Naive thymus-derived CD4-positive, alpha-beta T cell (primary cell): ENCODE measurements around the gene VAV2. TPM values are rescaled to one million over a fixed set of nuclear protein-coding genes. Genes with fewer than 3 reads are reported as not detected.

Source experiments
- ATAC-seq: fragments of 150-1000 bp; cut with Tn5 transposase; 2 replicates; pipeline ENCODE4 v1.10.0; 2021; ENCODE audit warnings: mild to moderate bottlenecking, moderate library complexity
- CTCF ChIA-PET: fragments of 350-600 bp; sonication (Branson Sonifier 250); formaldehyde crosslinking; loops from one replicate; lab custom pipeline; 2021; ENCODE audit warnings: antibody characterized with exemption; lab: Charles Lee
- POLR2A ChIA-PET: fragments of 350-600 bp; sonication (Branson Sonifier 250); formaldehyde crosslinking; loops from one replicate; lab custom pipeline; 2021; ENCODE audit warnings: antibody characterized with exemption, inconsistent platforms; lab: Charles Lee
- DNase-seq, 9 donors: peaks; one replicate each; pipeline versions ENCODE4 v3.0.0 to v3.0.0-alpha.2; 2020 to 2022; ENCODE audit warnings: mixed read lengths in 1 of 9
- H3K27ac ChIP-seq: one replicate; pipeline ENCODE4 v1.7.0; 2013; ENCODE audit warnings: mild to moderate bottlenecking, low read depth, low read length, moderate library complexity
- H3K27me3 ChIP-seq, 2 donors: one replicate each; pipeline ENCODE4 v1.7.0; 2013; ENCODE audit warnings: low read length in 2 of 2, mild to moderate bottlenecking in 2 of 2, moderate library complexity in 2 of 2; ENCODE audit not compliant: control insufficient read depth in 2 of 2, insufficient read depth in 2 of 2
- H3K36me3 ChIP-seq, 3 experiments: 1 replicate in 2 of 3; 2 replicates in 1 of 3; pipeline ENCODE4 v1.7.0; 2013; ENCODE audit warnings: low read length in 3 of 3, mild to moderate bottlenecking in 3 of 3, moderate library complexity in 1 of 3; ENCODE audit not compliant: insufficient read depth in 3 of 3, control insufficient read depth in 2 of 3
- H3K4me1 ChIP-seq, 2 donors: one replicate each; pipeline ENCODE4 v1.7.0; 2013; ENCODE audit warnings: low read length in 2 of 2, mild to moderate bottlenecking in 2 of 2, moderate library complexity in 1 of 2; ENCODE audit not compliant: control insufficient read depth in 2 of 2, insufficient read depth in 2 of 2
- H3K4me3 ChIP-seq: 2 replicates; pipeline ENCODE4 v1.7.0; 2013; ENCODE audit warnings: mild to moderate bottlenecking, low read length
- H3K9me3 ChIP-seq, 3 experiments: 1 replicate in 2 of 3; 2 replicates in 1 of 3; pipeline ENCODE4 v1.7.0; 2013; ENCODE audit warnings: low read length in 3 of 3; ENCODE audit not compliant: control insufficient read depth in 2 of 3
- H3K27ac Mint-ChIP-seq, 9 donors: one replicate each; pipeline ENCODE4 v1.8.0; 2020 to 2022; ENCODE audit warnings: mixed read lengths in 9 of 9, mild to moderate bottlenecking in 8 of 9, moderate library complexity in 5 of 9, inconsistent platforms in 2 of 9
- H3K27me3 Mint-ChIP-seq, 5 donors: one replicate each; pipeline ENCODE4 v1.8.0; 2021 to 2022; ENCODE audit warnings: mixed read lengths in 5 of 5, mild to moderate bottlenecking in 1 of 5
- H3K36me3 Mint-ChIP-seq, 5 donors: one replicate each; pipeline ENCODE4 v1.8.0; 2020 to 2022; ENCODE audit warnings: mixed read lengths in 5 of 5, mild to moderate bottlenecking in 3 of 5, inconsistent platforms in 1 of 5
- H3K4me1 Mint-ChIP-seq, 7 donors: one replicate each; pipeline ENCODE4 v1.8.0; 2020 to 2022; ENCODE audit warnings: mixed read lengths in 7 of 7, mild to moderate bottlenecking in 3 of 7, inconsistent platforms in 1 of 7
- H3K4me3 Mint-ChIP-seq, 10 donors: one replicate each; pipeline ENCODE4 v1.8.0; 2020 to 2022; ENCODE audit warnings: mild to moderate bottlenecking in 10 of 10, mixed read lengths in 10 of 10, moderate library complexity in 6 of 10, inconsistent platforms in 2 of 10
- H3K9me3 Mint-ChIP-seq, 11 donors: one replicate each; pipeline ENCODE4 v1.8.0; 2020 to 2022; ENCODE audit warnings: mixed read lengths in 11 of 11, mild to moderate bottlenecking in 4 of 11, inconsistent platforms in 1 of 11, moderate library complexity in 1 of 11
- intact Hi-C, 2 donors: fragments of 100-400 bp; cut with micrococcal nuclease; formaldehyde crosslinking; loops; one replicate each; pipeline ENCODE4 v1.15.1; 2023
- polyA plus RNA-seq, 2 donors: library from polyadenylated mRNA; unstranded; fragments of 300-500 nt; fragmentation: Illumina TruSeq; gene quantifications; one replicate each; pipeline ENCODE4 v1.2.3, GENCODE V29; 2021
- total RNA-seq, 6 experiments: library from RNA in 5 of 6; stranded (reverse) in 5 of 6; gene quantifications; 1 replicate in 5 of 6; 2 replicates in 1 of 6; pipeline ENCODE4 v1.2.3 and lab custom pipeline; 2021 to 2026

Gene VAV2
- total and polyA plus RNA-seq, 7 experiments from 2014 or later: 0.18 to 14.4 (median 1.9) TPM

DNA sequence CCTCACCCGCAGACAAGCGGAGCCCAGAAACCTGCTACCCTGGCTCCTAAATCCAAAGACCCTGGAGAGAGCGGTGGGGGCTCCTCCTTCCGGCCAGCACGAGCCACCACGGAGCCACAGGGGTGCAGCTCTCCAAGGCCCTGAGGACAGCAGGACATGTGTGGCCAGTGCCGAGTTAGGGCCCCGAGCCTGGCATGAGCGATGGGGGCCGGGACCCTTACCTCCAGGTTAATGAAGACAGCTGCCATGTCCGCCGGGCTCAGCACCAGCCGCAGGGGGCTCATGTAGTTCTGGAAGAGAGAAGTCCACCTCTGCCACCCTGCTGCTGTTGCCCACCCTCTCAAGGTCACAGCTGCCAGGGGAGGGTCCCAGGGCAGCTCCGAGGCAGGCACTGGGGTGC lies 185.1 kb downstream of the VAV2 start:
- Histone ChIP-seq H3K27ac (no peak overlapping the region), H3K4me1 (no peaks in the 10 kb centered on the region), H3K27me3 (no peaks in the 10 kb centered on the region), H3K9me3 (no peaks in the 10 kb centered on the region), H3K36me3 (no peaks in the 10 kb centered on the region), H3K4me3 (no peak overlapping the region)
- H3K27me3 Mint-ChIP-seq: no peaks in the 10 kb centered on the region
- ChIA-PET POLR2A (no interaction called here), CTCF (no interaction called here)
- H3K9me3 Mint-ChIP-seq: no peaks in the 10 kb centered on the region
- H3K27ac Mint-ChIP-seq: no peak overlapping the region
- H3K36me3 Mint-ChIP-seq: no peaks in the 10 kb centered on the region
- no peak for DNase-seq
- intact Hi-C loops: no loop called here
- no peaks in the 10 kb centered on the region for H3K4me1 Mint-ChIP-seq
- no peak for ATAC-seq
- no peak overlapping the region for H3K4me3 Mint-ChIP-seq

- intact Hi-C loops: no loop called here
- Mint-ChIP-seq H3K27me3 (no peaks in the 10 kb centered on the region), H3K4me3 (no peak overlapping the region), H3K4me1 (no peaks in the 10 kb centered on the region), H3K36me3 (no peaks in the 10 kb centered on the region), H3K27ac (no peak overlapping the region), H3K9me3 (no peaks in the 10 kb centered on the region)
- no peaks in the 10 kb centered on the region for H3K4me1 ChIP-seq
- ChIA-PET CTCF (no interaction called here), POLR2A (no interaction called here)
- ATAC-seq (no peak), DNase-seq (no peak)
- H3K4me3 ChIP-seq: no peak overlapping the region
- H3K27ac ChIP-seq: no peak overlapping the region
- no peaks in the 10 kb centered on the region for H3K36me3 ChIP-seq
- no peaks in the 10 kb centered on the region for H3K27me3 ChIP-seq
- H3K9me3 ChIP-seq: no peaks in the 10 kb centered on the region
These were observed 185.5 kb downstream of the VAV2 start for GRCh38 chr9:133806623-133807010.

DNA sequence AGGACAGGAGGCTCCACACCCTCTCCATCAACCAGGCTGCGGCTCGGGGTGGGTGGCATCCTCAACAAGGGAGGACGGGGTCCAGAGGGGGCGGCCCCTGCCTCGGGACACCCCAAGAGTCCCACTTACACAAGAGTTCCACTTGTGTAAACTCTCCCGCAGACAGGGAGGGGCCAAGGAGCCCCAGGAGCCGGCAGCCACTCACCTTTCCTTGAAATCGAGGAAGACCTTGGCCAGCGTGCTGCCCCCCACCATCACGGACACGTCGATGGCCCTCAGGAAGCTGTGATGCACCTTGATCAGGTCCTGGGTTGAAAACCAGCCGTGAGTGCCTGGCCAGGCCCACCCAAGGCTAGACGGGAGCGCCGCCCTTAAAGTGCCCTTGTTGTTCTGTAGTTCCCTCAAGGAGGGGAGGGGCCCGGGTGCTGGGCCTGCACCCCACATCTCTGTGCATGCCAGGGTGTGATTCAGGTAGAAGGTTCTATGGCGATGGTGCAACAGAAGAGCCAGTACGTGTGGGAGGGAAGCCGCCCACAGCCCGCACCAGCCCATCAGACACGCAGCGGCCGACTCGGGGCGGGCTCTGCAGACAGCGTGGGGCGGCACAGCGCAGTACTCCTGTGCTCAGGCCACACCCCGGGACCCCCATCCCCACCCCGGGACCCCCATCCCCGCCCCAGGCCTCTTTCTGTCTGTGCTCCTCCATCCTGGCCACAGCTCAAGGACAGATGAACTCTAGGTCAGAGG lies 186.1 kb downstream of the VAV2 start:
- H3K36me3 ChIP-seq: no peaks in the 10 kb centered on the region
- Mint-ChIP-seq H3K27ac (no peak overlapping the region), H3K36me3 (no peaks in the 10 kb centered on the region), H3K4me1 (no peaks in the 10 kb centered on the region), H3K27me3 (no peaks in the 10 kb centered on the region), H3K9me3 (no peaks in the 10 kb centered on the region), H3K4me3 (no peak overlapping the region)
- CTCF ChIA-PET: no interaction called here
- H3K9me3 ChIP-seq: no peaks in the 10 kb centered on the region
- no peaks in the 10 kb centered on the region for H3K4me1 ChIP-seq
- no peak overlapping the region for H3K4me3 ChIP-seq
- no peak overlapping the region for H3K27ac ChIP-seq
- intact Hi-C loops: no loop called here
- ATAC-seq: no peak
- POLR2A ChIA-PET: no interaction called here
- no peak for DNase-seq
- no peaks in the 10 kb centered on the region for H3K27me3 ChIP-seq

- no peak overlapping the region for H3K27ac ChIP-seq
- POLR2A ChIA-PET: no interaction called here
- no peak overlapping the region for H3K4me3 ChIP-seq
- Mint-ChIP-seq H3K4me1 (no peaks in the 10 kb centered on the region), H3K27me3 (no peaks in the 10 kb centered on the region), H3K27ac (no peak overlapping the region), H3K9me3 (no peaks in the 10 kb centered on the region), H3K36me3 (no peaks in the 10 kb centered on the region), H3K4me3 (no peak overlapping the region)
- CTCF ChIA-PET: interaction anchor here (0.9 to 1.1 kb wide), 2 partner anchors 10 to 22 kb away, joined by 3 read pairs; no protein-coding TSS in a partner anchor
- H3K36me3 ChIP-seq: no peaks in the 10 kb centered on the region
- ATAC-seq (no peak), DNase-seq (no peak)
- intact Hi-C loops: no loop called here
- H3K4me1 ChIP-seq: no peaks in the 10 kb centered on the region
- H3K9me3 ChIP-seq: no peaks in the 10 kb centered on the region
- no peaks in the 10 kb centered on the region for H3K27me3 ChIP-seq
These were observed 187.9 kb downstream of the VAV2 start for GRCh38 chr9:133804199-133804598.

- H3K27ac ChIP-seq: no peak overlapping the region
- no peaks in the 10 kb centered on the region for H3K27me3 ChIP-seq
- CTCF ChIA-PET: interaction anchor here (0.9 to 1.1 kb wide), 2 partner anchors 10 to 21 kb away, joined by 3 read pairs; no protein-coding TSS in a partner anchor
- H3K9me3 ChIP-seq: no peaks in the 10 kb centered on the region
- no peak overlapping the region for H3K4me3 Mint-ChIP-seq
- no peak for DNase-seq
- H3K27ac Mint-ChIP-seq: peak overlapping the region in 1 of 9 donors; percentile 55
- intact Hi-C loops: no loop called here
- H3K4me1 Mint-ChIP-seq: no peaks in the 10 kb centered on the region
- H3K36me3 Mint-ChIP-seq: no peaks in the 10 kb centered on the region
- no peaks in the 10 kb centered on the region for H3K36me3 ChIP-seq
- POLR2A ChIA-PET: no interaction called here
- no peak for ATAC-seq
- no peaks in the 10 kb centered on the region for H3K27me3 Mint-ChIP-seq
- H3K4me1 ChIP-seq: no peaks in the 10 kb centered on the region
- H3K9me3 Mint-ChIP-seq: no peaks in the 10 kb centered on the region
- H3K4me3 ChIP-seq: no peak overlapping the region
These were observed 188.4 kb downstream of the VAV2 start for GRCh38 chr9:133803745-133804144.

DNA sequence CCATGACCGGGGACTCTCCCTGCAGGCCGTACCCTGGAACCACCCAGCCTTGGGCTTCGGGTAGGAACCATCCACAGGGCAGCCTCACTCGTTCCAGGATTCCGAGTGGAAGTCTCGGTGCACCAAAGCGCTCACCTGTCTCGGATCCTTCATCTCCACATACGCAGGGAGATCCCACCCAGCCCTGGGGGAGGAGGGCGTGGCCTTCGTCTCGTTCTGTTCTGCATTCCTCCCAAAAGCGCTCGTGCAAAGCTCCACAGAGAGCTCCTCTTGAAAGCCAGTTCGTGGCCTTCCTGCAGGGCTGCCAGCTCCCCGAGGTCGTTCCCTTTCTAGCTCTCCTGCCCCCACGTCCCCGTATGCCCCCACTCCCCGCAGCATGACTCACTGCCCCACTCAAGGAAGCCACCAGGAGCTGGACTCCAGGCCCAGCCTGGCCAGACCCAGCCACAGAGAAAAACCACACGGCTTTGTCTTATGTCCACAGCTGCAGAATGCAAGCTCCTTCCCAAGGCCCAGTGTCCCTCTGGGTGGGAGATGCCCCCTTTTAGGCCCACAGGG lies 189.0 kb downstream of the VAV2 start:
- POLR2A ChIA-PET: no interaction called here
- Mint-ChIP-seq H3K36me3 (no peaks in the 10 kb centered on the region), H3K9me3 (no peaks in the 10 kb centered on the region), H3K27me3 (no peaks in the 10 kb centered on the region), H3K27ac (no peak overlapping the region), H3K4me3 (no peak overlapping the region), H3K4me1 (no peaks in the 10 kb centered on the region)
- no peaks in the 10 kb centered on the region for H3K36me3 ChIP-seq
- CTCF ChIA-PET: interaction anchor here (0.9 kb wide), 1 partner anchor 21 kb away, joined by 3 read pairs; no protein-coding TSS in a partner anchor
- no peaks in the 10 kb centered on the region for H3K4me1 ChIP-seq
- DNase-seq (no peak), ATAC-seq (no peak)
- no peaks in the 10 kb centered on the region for H3K9me3 ChIP-seq
- no peak overlapping the region for H3K4me3 ChIP-seq
- no peak overlapping the region for H3K27ac ChIP-seq
- no peaks in the 10 kb centered on the region for H3K27me3 ChIP-seq
- intact Hi-C loops: no loop called here

DNA sequence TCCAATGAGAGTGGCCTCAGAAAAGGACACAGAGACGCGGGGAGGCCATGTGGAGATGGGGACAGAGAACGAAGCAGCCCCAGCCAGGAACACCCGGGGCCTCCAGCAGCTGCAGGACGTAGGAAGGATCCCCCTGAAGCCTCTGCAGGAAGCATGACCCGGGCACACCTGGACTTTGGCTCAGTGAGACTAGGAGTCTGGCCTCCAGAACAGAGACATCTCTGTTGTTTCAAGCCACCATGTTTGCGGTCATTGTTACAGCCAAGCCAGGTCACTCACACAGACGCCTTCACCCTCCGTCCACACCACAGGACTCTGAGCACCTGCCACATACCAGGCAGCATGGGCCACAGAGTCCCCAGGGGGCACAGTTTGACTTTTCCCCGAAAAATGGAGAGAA lies 190.4 kb downstream of the VAV2 start:
- Mint-ChIP-seq H3K4me3 (no peak overlapping the region), H3K27me3 (no peaks in the 10 kb centered on the region), H3K9me3 (no peaks in the 10 kb centered on the region), H3K4me1 (no peaks in the 10 kb centered on the region), H3K27ac (no peak overlapping the region), H3K36me3 (no peaks in the 10 kb centered on the region)
- ATAC-seq (no peak), DNase-seq (no peak)
- H3K36me3 ChIP-seq: no peaks in the 10 kb centered on the region
- no peaks in the 10 kb centered on the region for H3K9me3 ChIP-seq
- H3K4me1 ChIP-seq: no peaks in the 10 kb centered on the region
- no peaks in the 10 kb centered on the region for H3K27me3 ChIP-seq
- no peak overlapping the region for H3K27ac ChIP-seq
- intact Hi-C loops: no loop called here
- no peak overlapping the region for H3K4me3 ChIP-seq
- POLR2A ChIA-PET: no interaction called here
- CTCF ChIA-PET: no interaction called here
